HCT116 (cell line): ENCODE results near the gene EVI5. TPM values are rescaled to one million over a fixed set of nuclear protein-coding genes. Genes with fewer than 3 reads are reported as not detected.

ENCODE experiments used
- ATAC-seq: fragments of 200-7000 bp; cut with Tn5 transposase; 2 replicates; pipeline ENCODE4 v1.9.1; 2020; ENCODE audit warnings: mild to moderate bottlenecking, moderate library complexity
- Bru-seq: library from RNA; stranded (reverse); fragments of 400-500 nt; gene quantifications from one replicate; lab custom pipeline; 2021; lab: Mats Ljungman, UMichigan
- BruChase-seq, 2 experiments: library from RNA; stranded (reverse); fragments of 400-500 nt; gene quantifications; one replicate each; lab custom pipeline; 2021; lab: Mats Ljungman, UMichigan
- BruUV-seq: library from RNA; stranded (reverse); fragments of 400-500 nt; replicated peaks from 2 replicates; lab custom pipeline; 2021; lab: Mats Ljungman, UMichigan
- CTCF ChIA-PET: fragments of 300-600 bp; sonication (Branson Sonifier 250); formaldehyde crosslinking; loops from one replicate; lab custom pipeline; 2021; ENCODE audit warnings: antibody characterized with exemption; lab: Charles Lee
- POLR2A ChIA-PET: fragments of 300-600, 350-600 bp; sonication (Branson Sonifier 250); formaldehyde crosslinking; loops from one replicate; lab custom pipeline; 2021; ENCODE audit warnings: antibody characterized with exemption; lab: Charles Lee
- RAD21 ChIA-PET, 2 experiments: fragments of 300-600 bp; sonication (Branson Sonifier 250); formaldehyde crosslinking; loops; one replicate each; lab custom pipeline; 2023; ENCODE audit warnings: low total read pairs in 2 of 2; ENCODE audit not compliant: uncharacterized antibody in 2 of 2, unreplicated experiment in 2 of 2, low non-redundant PET in 1 of 2; lab: Charles Lee
- DNase-seq: peaks from one replicate; pipeline ENCODE4 v3.0.0-alpha.2; 2010; ENCODE audit warnings: low read depth, low spot score
- H2AFZ ChIP-seq: fragments of 200-600 bp; shearing (Covaris generic), sonication (generic); 2 replicates; pipeline ENCODE4 v1.6.1; 2017; ENCODE audit warnings: low read depth, mixed run types, mixed read lengths, antibody characterized with exemption, low read length; ENCODE audit not compliant: poor library complexity, severe bottlenecking
- H3K27ac ChIP-seq: 2 replicates; pipeline ENCODE4 v1.5.1; 2012; ENCODE audit warnings: low read depth, low read length
- H3K27me3 ChIP-seq: fragments of 200-600 bp; sonication (generic); 2 replicates; pipeline ENCODE4 v1.6.1; 2016; ENCODE audit warnings: mixed run types, low read length, mixed read lengths; ENCODE audit not compliant: insufficient read depth
- H3K36me3 ChIP-seq, 2 experiments: fragments of 200-500 bp in 1 of 2; fragments of 200-600 bp in 1 of 2; sonication (Bioruptor generic) in 1 of 2; sonication (generic) in 1 of 2; 2 replicates each; pipeline versions ENCODE4 v1.5.1 to v1.6.1; 2014 to 2016; ENCODE audit warnings: low read length in 2 of 2, inconsistent platforms in 1 of 2, mixed read lengths in 1 of 2, mixed run types in 1 of 2; ENCODE audit not compliant: insufficient read depth in 2 of 2, control insufficient read depth in 1 of 2
- H3K4me1 ChIP-seq, 2 experiments: fragments of 200-600 bp in 1 of 2; sonication (generic) in 1 of 2; 2 replicates each; pipeline versions ENCODE4 v1.5.1 to v1.6.1; 2012 to 2017; ENCODE audit warnings: low read length in 2 of 2, inconsistent platforms in 1 of 2, mild to moderate bottlenecking in 1 of 2, mixed read lengths in 1 of 2, mixed run types in 1 of 2, moderate library complexity in 1 of 2; ENCODE audit not compliant: insufficient read depth in 2 of 2, control insufficient read depth in 1 of 2
- H3K4me2 ChIP-seq: fragments of 200-600 bp; sonication (generic); 2 replicates; pipeline ENCODE4 v1.6.1; 2017; ENCODE audit warnings: mixed run types, low read length, mixed read lengths
- H3K4me3 ChIP-seq, 2 experiments: fragments of 200-600 bp in 1 of 2; sonication (generic) in 1 of 2; replicated peaks in 1 of 2; 2 replicates each; pipeline ENCODE4 v1.5.1; 2011 to 2016; ENCODE audit warnings: low read length in 2 of 2, control low read depth in 1 of 2, low read depth in 1 of 2, mild to moderate bottlenecking in 1 of 2, mixed read lengths in 1 of 2, mixed run types in 1 of 2
- H3K79me2 ChIP-seq: fragments of 200-600 bp; sonication (generic); 2 replicates; pipeline ENCODE4 v1.6.1; 2017; ENCODE audit warnings: mild to moderate bottlenecking, mixed run types, low read length, moderate library complexity, mixed read lengths; ENCODE audit not compliant: insufficient read depth
- H3K9ac ChIP-seq: fragments of 200-600 bp; sonication (generic); 2 replicates; pipeline ENCODE4 v1.6.1; 2016; ENCODE audit warnings: low read length, mixed read lengths
- H3K9me2 ChIP-seq: fragments of 200-600 bp; sonication (generic), shearing (Covaris generic); 2 replicates; pipeline ENCODE4 v1.6.1; 2017; ENCODE audit warnings: mixed run types, mild to moderate bottlenecking, moderate library complexity; ENCODE audit not compliant: insufficient read depth
- H3K9me3 ChIP-seq, 2 experiments: fragments of 200-500 bp in 1 of 2; fragments of 200-600 bp in 1 of 2; sonication (Bioruptor generic) in 1 of 2; sonication (generic) in 1 of 2; 2 replicates each; pipeline ENCODE4 v1.6.1; 2014 to 2017; ENCODE audit warnings: low read length in 2 of 2, mixed read lengths in 2 of 2, inconsistent platforms in 1 of 2, low read depth in 1 of 2, mild to moderate bottlenecking in 1 of 2, mixed run types in 1 of 2, moderate library complexity in 1 of 2; ENCODE audit not compliant: control insufficient read depth in 1 of 2, insufficient read depth in 1 of 2
- H4K20me1 ChIP-seq: fragments of 200-600 bp; sonication (generic), shearing (Covaris generic); 2 replicates; pipeline ENCODE4 v1.6.1; 2017; ENCODE audit warnings: mixed run types, mild to moderate bottlenecking, moderate library complexity; ENCODE audit not compliant: insufficient read depth
- ATF3 ChIP-seq: IDR thresholded peaks from 2 replicates; pipeline ENCODE4 v1.6.1; 2012
- CBX3 ChIP-seq: IDR thresholded peaks from 2 replicates; pipeline ENCODE4 v1.6.1; 2012; ENCODE audit warnings: low read depth
- EGR1 ChIP-seq: IDR thresholded peaks from 2 replicates; pipeline ENCODE4 v1.6.1; 2012; ENCODE audit warnings: low read depth
- ELF1 ChIP-seq: IDR thresholded peaks from 2 replicates; pipeline ENCODE4 v1.6.1; 2012; ENCODE audit warnings: low read depth, borderline replicate concordance
- EZH2 ChIP-seq: fragments of 200-600 bp; sonication (generic); IDR thresholded peaks from 2 replicates; pipeline ENCODE4 v1.6.1; 2017; ENCODE audit warnings: antibody characterized with exemption, mixed run types
- EZH2phosphoT487 ChIP-seq: fragments of 200-600 bp; IDR thresholded peaks from 2 replicates; pipeline ENCODE4 v1.6.1; 2018; ENCODE audit warnings: antibody characterized with exemption, borderline replicate concordance
- FOSL1 ChIP-seq: IDR thresholded peaks from 2 replicates; pipeline ENCODE4 v1.6.1; 2012; ENCODE audit warnings: low read depth
- JUND ChIP-seq: IDR thresholded peaks from 2 replicates; pipeline ENCODE4 v1.6.1; 2012
- POLR2A ChIP-seq: IDR thresholded peaks from 2 replicates; pipeline ENCODE4 v1.7.0; 2011; ENCODE audit warnings: borderline replicate concordance; ENCODE audit not compliant: insufficient read depth, insufficient read length; ENCODE audit errors: extremely low read depth
- RAD21 ChIP-seq: IDR thresholded peaks from 2 replicates; pipeline ENCODE4 v1.6.1; 2012; ENCODE audit warnings: low read depth, mild to moderate bottlenecking
- REST ChIP-seq: IDR thresholded peaks from 2 replicates; pipeline ENCODE4 v1.6.1; 2012; ENCODE audit warnings: low read depth
- SIN3A ChIP-seq: IDR thresholded peaks from 2 replicates; pipeline ENCODE4 v1.6.1; 2012; ENCODE audit warnings: low read depth
- SP1 ChIP-seq: IDR thresholded peaks from 2 replicates; pipeline ENCODE4 v1.6.1; 2012; ENCODE audit warnings: low read depth
- SRF ChIP-seq: IDR thresholded peaks from 2 replicates; pipeline ENCODE4 v1.6.1; 2012; ENCODE audit warnings: low read depth
- TCF7L2 ChIP-seq: IDR thresholded peaks from 2 replicates; pipeline ENCODE4 v1.7.0; 2011; ENCODE audit warnings: borderline replicate concordance, inconsistent platforms; ENCODE audit not compliant: insufficient read depth, insufficient read length; ENCODE audit errors: extremely low read depth
- ZBTB33 ChIP-seq: IDR thresholded peaks from 2 replicates; pipeline ENCODE4 v1.6.1; 2011; ENCODE audit warnings: mild to moderate bottlenecking, low read length, moderate library complexity; ENCODE audit not compliant: insufficient replicate concordance; ENCODE audit errors: extremely low read depth
- ZNF274 ChIP-seq: fragments of 200-500 bp; sonication (Bioruptor generic); IDR thresholded peaks from 2 replicates; pipeline ENCODE4 v1.6.1; 2014; ENCODE audit warnings: mild to moderate bottlenecking, low read depth, low read length, inconsistent platforms
- intact Hi-C: fragments of 100-400 bp; cut with micrococcal nuclease; formaldehyde crosslinking; loops from 2 replicates; pipeline ENCODE4 v1.10.0; 2022
- long read RNA-seq: library from polyadenylated mRNA; unstranded; transcript quantifications from one replicate; pipeline ENCODE4 v2.0.0, GENCODE V29; 2021; ENCODE audit not compliant: unreplicated experiment
- polyA plus RNA-seq: library from polyadenylated mRNA; unstranded; fragments of >200 nt; gene quantifications from 2 replicates; pipeline ENCODE4 v1.2.1, GENCODE V29; 2012; ENCODE audit warnings: missing spikeins
- total RNA-seq: library from RNA; stranded (reverse); gene quantifications from one replicate; pipeline ENCODE4 v1.2.1, GENCODE V29; 2021; ENCODE audit not compliant: unreplicated experiment

The EVI5 gene
- total RNA-seq (21.8 TPM), Bru-seq, nascent RNA (percentile 73 among the genes with signal in this experiment), BruChase-seq, experiment 1, labeled RNA remaining after a 6-hour chase (percentile 63 among the genes with signal in this experiment), BruChase-seq, experiment 2, labeled RNA remaining after a 2-hour chase (percentile 67 among the genes with signal in this experiment)
- polyA plus RNA-seq: 3.3 and 3.5 TPM in 2 replicates
- long read RNA-seq, partial matches to known transcripts: 2 of 14 reads
- long read RNA-seq, other reads (novel, unspliced or antisense): 12 of 14 reads

- peak within 1 kb of the TSS; percentile 71 for H2AFZ ChIP-seq
- peaks cover 4 to 17% of the 10 kb centered on the region in 2 experiments; a peak in 3 of 4 replicates for H3K4me1 ChIP-seq
- H3K36me3 ChIP-seq: no peaks in the 10 kb centered on the region
- H4K20me1 ChIP-seq: no peaks in the 10 kb centered on the region
- peak within 1 kb of the TSS; percentile 81 to 83 for H3K4me3 ChIP-seq
- H3K27ac ChIP-seq: peak within 1 kb of the TSS; percentile 74
- peak within 1 kb of the TSS; percentile 83 for H3K9ac ChIP-seq
- POLR2A ChIA-PET: interaction anchor here (0.9 kb wide), 1 partner anchor 47 kb away, joined by 3 read pairs; the partner anchor contains the start of gene RPL5
- peaks cover 40% of the 10 kb centered on the region for H3K79me2 ChIP-seq
- no peaks in the 10 kb centered on the region for H3K9me2 ChIP-seq
- intact Hi-C loops: no loop called here
- ATAC-seq: peak; percentile 97
- H3K27me3 ChIP-seq: no peaks in the 10 kb centered on the region
- no peaks in the 10 kb centered on the region for H3K9me3 ChIP-seq
- no TSS peak for BruUV-seq
- H3K4me2 ChIP-seq: peak within 1 kb of the TSS; percentile 99
- peak; percentile 90 for DNase-seq
- RAD21 ChIA-PET: no interaction called here
- CTCF ChIA-PET: interaction anchor here (1.0 to 1.4 kb wide), 4 partner anchors 12 to 36 kb away, joined by 3 to 7 read pairs (median 4); no protein-coding TSS in a partner anchor
- TF ChIP-seq ZBTB33: no peak
- TF ChIP-seq ATF3: no peak
- peak; percentile 29 for TF ChIP-seq POLR2A
- no peak for TF ChIP-seq EZH2
- no peak for TF ChIP-seq SRF
- no peak for TF ChIP-seq FOSL1
- TF ChIP-seq TCF7L2: no peak
- TF ChIP-seq EGR1: no peak
- TF ChIP-seq CBX3: peak; percentile 98
- peak; percentile 72; the same call in 1 of the 2 replicates for TF ChIP-seq SIN3A
- no peak for TF ChIP-seq ZNF274
- TF ChIP-seq ELF1: no peak
- TF ChIP-seq SP1: no peak
- TF ChIP-seq EZH2phosphoT487: no peak
- no peak for TF ChIP-seq REST
- TF ChIP-seq RAD21: no peak
- TF ChIP-seq JUND: no peak
Measured at GRCh38 chr1:92784639-92785500, at the start of gene EVI5. TSS of gene EVI5 (minus strand) at chr1:92785108. CDS start at chr1:92736546, 48,562 bp downstream.
